OCI-LY1 (cell line): Measurements from ENCODE around the gene MINDY1.

Experiments
- H2AFZ ChIP-seq: fragments of 200-600 bp; sonication (generic), shearing (Covaris generic); 2 replicates; pipeline ENCODE4 v1.6.0; 2014; ENCODE audit warnings: antibody characterized with exemption, mild to moderate bottlenecking, low read length
- H3F3A ChIP-seq: fragments of 200-600 bp; sonication (generic), shearing (Covaris generic); 2 replicates; pipeline ENCODE4 v1.6.0; 2014; ENCODE audit warnings: mild to moderate bottlenecking, antibody characterized with exemption, low read length, moderate library complexity; ENCODE audit not compliant: insufficient read depth
- H3K27ac ChIP-seq: fragments of 200-600 bp; sonication (generic); 2 replicates; pipeline ENCODE4 v1.5.1; 2014; ENCODE audit warnings: low read length, mixed run types, mild to moderate bottlenecking, low read depth; ENCODE audit not compliant: poor library complexity, severe bottlenecking
- H3K27me3 ChIP-seq: fragments of 200-600 bp; sonication (generic); 2 replicates; pipeline ENCODE4 v1.6.0; 2014; ENCODE audit warnings: antibody characterized with exemption, mild to moderate bottlenecking, low read length, moderate library complexity; ENCODE audit not compliant: insufficient read depth
- H3K36me3 ChIP-seq: fragments of 200-600 bp; sonication (generic); 2 replicates; pipeline ENCODE4 v1.6.1; 2014; ENCODE audit warnings: mild to moderate bottlenecking, antibody characterized with exemption, low read length, moderate library complexity, mixed read lengths; ENCODE audit not compliant: insufficient read depth
- H3K4me1 ChIP-seq: fragments of 200-600 bp; sonication (generic); 2 replicates; pipeline ENCODE4 v1.5.1; 2014; ENCODE audit warnings: mild to moderate bottlenecking, low read length, moderate library complexity; ENCODE audit not compliant: insufficient read depth, severe bottlenecking
- H3K4me2 ChIP-seq: fragments of 200-600 bp; sonication (generic), shearing (Covaris generic); 2 replicates; pipeline ENCODE4 v1.6.1; 2014; ENCODE audit warnings: low read length
- H3K4me3 ChIP-seq: fragments of 200-600 bp; sonication (generic); 2 replicates; pipeline ENCODE4 v1.5.1; 2014; ENCODE audit warnings: low read length, low read depth, mild to moderate bottlenecking, mixed read lengths; ENCODE audit not compliant: poor library complexity, severe bottlenecking
- H3K79me2 ChIP-seq: fragments of 200-600 bp; shearing (Covaris generic); 2 replicates; pipeline ENCODE4 v1.6.1; 2016; ENCODE audit warnings: mixed run types, low read length, mixed read lengths; ENCODE audit not compliant: insufficient read depth
- H3K9ac ChIP-seq: fragments of 200-600 bp; sonication (generic), shearing (Covaris generic); 2 replicates; pipeline ENCODE4 v1.6.1; 2014; ENCODE audit warnings: mild to moderate bottlenecking, low read length, mixed read lengths
- H3K9me2 ChIP-seq: fragments of 200-600 bp; sonication (generic), shearing (Covaris generic); 2 replicates; pipeline ENCODE4 v1.6.1; 2014; ENCODE audit warnings: low read depth, mild to moderate bottlenecking, low read length, mixed read lengths
- H3K9me3 ChIP-seq: fragments of 200-600 bp; shearing (Covaris generic); 2 replicates; pipeline ENCODE4 v1.6.1; 2014; ENCODE audit warnings: low read length, mixed read lengths
- H4K20me1 ChIP-seq: fragments of 200-600 bp; sonication (generic), shearing (Covaris generic); 2 replicates; pipeline ENCODE4 v1.6.0; 2016; ENCODE audit warnings: mild to moderate bottlenecking, low read length; ENCODE audit not compliant: insufficient read depth
- CTCF ChIP-seq: fragments of 200-600 bp; sonication (generic), shearing (Covaris generic); IDR thresholded peaks from 2 replicates; pipeline ENCODE4 v1.5.1; 2017; ENCODE audit warnings: mild to moderate bottlenecking, antibody characterized with exemption, low read length, moderate library complexity, mixed read lengths
- EZH2 ChIP-seq: fragments of 200-600 bp; sonication (generic), shearing (Covaris generic); IDR thresholded peaks from 2 replicates; pipeline ENCODE4 v1.8.0; 2017; ENCODE audit warnings: borderline replicate concordance, mixed run types, mild to moderate bottlenecking, antibody characterized with exemption, low read length, moderate library complexity, mixed read lengths

MINDY1 gene

GRCh38 chr1:150995896-150996295 is 10.8 kb downstream of the MINDY1 start:
- Histone ChIP-seq H3K27ac (no peak overlapping the region), H3K9me3 (no peaks in the 10 kb centered on the region), H3K4me3 (no peak overlapping the region), H3K4me1 (peaks cover 10% of the 10 kb centered on the region), H2AFZ (peak overlapping the region; percentile 10; the same call in 1 of the 2 replicates), H3K27me3 (no peaks in the 10 kb centered on the region), H3K79me2 (no peaks in the 10 kb centered on the region), H4K20me1 (no peaks in the 10 kb centered on the region), H3K9ac (no peak overlapping the region), H3K4me2 (peak overlapping the region; percentile 13; the same call in 1 of the 2 replicates), H3K36me3 (no peaks in the 10 kb centered on the region; the same call in 1 of the 2 replicates), H3K9me2 (no peaks in the 10 kb centered on the region), H3F3A (no peaks in the 10 kb centered on the region)
- TF ChIP-seq EZH2 = no peak
- TF ChIP-seq CTCF = peak; percentile 75

- H3K36me3 ChIP-seq = no peaks in the 10 kb centered on the region; the same call in 1 of the 2 replicates
- no peak overlapping the region for H3K9ac ChIP-seq
- no peaks in the 10 kb centered on the region for H4K20me1 ChIP-seq
- H2AFZ ChIP-seq = peak overlapping the region; percentile 10; the same call in 1 of the 2 replicates
- peaks cover 10% of the 10 kb centered on the region for H3K4me1 ChIP-seq
- no peaks in the 10 kb centered on the region for H3K9me2 ChIP-seq
- no peak overlapping the region for H3K4me3 ChIP-seq
- peak overlapping the region; percentile 13; the same call in 1 of the 2 replicates for H3K4me2 ChIP-seq
- no peaks in the 10 kb centered on the region for H3K27me3 ChIP-seq
- no peak overlapping the region for H3K27ac ChIP-seq
- TF ChIP-seq CTCF (no peak), EZH2 (no peak)
- no peaks in the 10 kb centered on the region for H3K79me2 ChIP-seq
- no peaks in the 10 kb centered on the region for H3K9me3 ChIP-seq
- no peaks in the 10 kb centered on the region for H3F3A ChIP-seq
These were observed 11.2 kb downstream of the MINDY1 start for GRCh38 chr1:150995460-150995859.

- H2AFZ ChIP-seq = no peak overlapping the region
- H3K27me3 ChIP-seq = no peaks in the 10 kb centered on the region
- H3K9ac ChIP-seq = no peak overlapping the region
- TF ChIP-seq EZH2 (no peak), CTCF (no peak)
- no peak overlapping the region for H3K4me3 ChIP-seq
- H3K4me1 ChIP-seq = peaks cover 6% of the 10 kb centered on the region
- no peak overlapping the region for H3K4me2 ChIP-seq
- H3K27ac ChIP-seq = no peak overlapping the region
- no peaks in the 10 kb centered on the region for H3K36me3 ChIP-seq
- H3K9me2 ChIP-seq = no peaks in the 10 kb centered on the region
- no peaks in the 10 kb centered on the region for H3F3A ChIP-seq
- no peaks in the 10 kb centered on the region for H3K9me3 ChIP-seq
- H3K79me2 ChIP-seq = no peaks in the 10 kb centered on the region
- H4K20me1 ChIP-seq = no peaks in the 10 kb centered on the region
These were observed 12.5 kb downstream of the MINDY1 start for GRCh38 chr1:150994248-150994647.
